H1 (cell line): Measurements from ENCODE around the gene RSPH6A. TPM values are rescaled to one million over a fixed set of nuclear protein-coding genes. Genes with fewer than 3 reads are reported as not detected.

Experiments used
- ASH2L ChIP-seq: fragments of 200-600, 300-600 bp; sonication (generic); IDR thresholded peaks from one replicate; pipeline ENCODE4 v1.7.1; 2017; ENCODE audit warnings: low read length
- BACH1 ChIP-seq: IDR thresholded peaks from 2 replicates; pipeline ENCODE4 v1.6.1; 2012; ENCODE audit warnings: low read length, improper control_type of control experiment
- CHD7 ChIP-seq: fragments of 300-600 bp; sonication (generic); IDR thresholded peaks from 2 replicates; pipeline ENCODE4 v1.7.1; 2012; ENCODE audit warnings: low read length, moderate library complexity, mild to moderate bottlenecking, inconsistent platforms; ENCODE audit not compliant: insufficient replicate concordance
- EGR1 ChIP-seq: IDR thresholded peaks from 2 replicates; pipeline ENCODE4 v1.6.1; 2011; ENCODE audit warnings: low read depth, low read length, borderline replicate concordance
- FOSL1 ChIP-seq: IDR thresholded peaks from 2 replicates; pipeline ENCODE4 v1.6.1; 2011; ENCODE audit warnings: mild to moderate bottlenecking, low read depth, low read length, moderate library complexity; ENCODE audit not compliant: insufficient read depth
- GABPA ChIP-seq: IDR thresholded peaks from 2 replicates; pipeline ENCODE4 v1.6.1; 2011; ENCODE audit warnings: mild to moderate bottlenecking, low read length, moderate library complexity, borderline replicate concordance; ENCODE audit not compliant: insufficient read depth
- HDAC2 ChIP-seq, 2 experiments: fragments of 300-600 bp in 1 of 2; sonication (generic) in 1 of 2; IDR thresholded peaks; 2 replicates each; pipeline ENCODE4 v1.6.1; 2011 to 2012; ENCODE audit warnings: low read depth in 2 of 2, low read length in 2 of 2, mild to moderate bottlenecking in 2 of 2, moderate library complexity in 2 of 2, borderline replicate concordance in 1 of 2, inconsistent platforms in 1 of 2
- RAD21 ChIP-seq, 2 experiments: IDR thresholded peaks in 1 of 2; conservative IDR thresholded peaks in 1 of 2; 2 replicates each; pipeline ENCODE4 v1.6.1; 2011; ENCODE audit warnings: low read depth in 2 of 2, low read length in 2 of 2, improper control_type of control experiment in 1 of 2, inconsistent platforms in 1 of 2, mild to moderate bottlenecking in 1 of 2, moderate library complexity in 1 of 2
- SP2 ChIP-seq: IDR thresholded peaks from 2 replicates; pipeline ENCODE4 v1.6.1; 2012; ENCODE audit warnings: mild to moderate bottlenecking, low read length, inconsistent platforms
- TAF7 ChIP-seq: optimal IDR thresholded peaks from 2 replicates; pipeline ENCODE3; 2011; ENCODE audit warnings: low read depth, mild to moderate bottlenecking, inconsistent platforms, low read length, moderate library complexity, borderline replicate concordance
- polyA plus RNA-seq, 7 experiments: library from polyadenylated mRNA; depleted of rRNA in 3 of 7; stranded (reverse) in 5 of 7; unstranded in 2 of 7; fragments of >200 nt in 5 of 7; fragments of 200-250 nt in 2 of 7; gene quantifications; 1 replicate in 5 of 7; 2 replicates in 1 of 7; 4 replicates in 1 of 7; pipeline versions ENCODE4 v1.2.1 to v1.2.3, GENCODE V29; 2011 to 2013; ENCODE audit warnings: missing spikeins in 2 of 7, mixed read lengths in 2 of 7
- total RNA-seq: library from RNA; stranded (reverse); fragmentation: NEBNext Ultra II Directional; extraction: Animal tissue kit (Norgen Biotek cat#: 25700); gene quantifications from 2 replicates; pipeline ENCODE4 v1.2.1, GENCODE V29; 2021

RSPH6A gene
- total and polyA plus RNA-seq, 2 of the 8 experiments (the other 6 are each of a cell fraction or from before 2014, with no cell fraction given) = 0.05 to 0.19 TPM

GRCh38 chr19:45778010-45778661, 37.0 kb downstream of the RSPH6A start (continued):
- no peak for TF ChIP-seq CHD7
- no peak for TF ChIP-seq ASH2L
- no peak for TF ChIP-seq HDAC2 (IDR thresholded peaks at IDR 0.05; ENCODE audit: borderline replicate concordance in 1 of 2, low read depth in 2 of 2, low read length in 2 of 2)
- TF ChIP-seq BACH1 = no peak
- TF ChIP-seq GABPA = no peak
- no peak for TF ChIP-seq FOSL1
- no peak for TF ChIP-seq RAD21 (IDR thresholded peaks at IDR 0.05 in 1 of 2, conservative IDR thresholded peaks at IDR 0.05 in 1 of 2; ENCODE audit: low read depth in 2 of 2, low read length in 2 of 2)
- no peak for TF ChIP-seq EGR1
- TF ChIP-seq TAF7 = no peak
- TF ChIP-seq SP2 = no peak
